Sigmoid colon (tissue), 4 donors: ENCODE measurements around the gene FANK1.

Source experiments
- EP300 ChIP-seq, 4 donors: sonication (generic); formaldehyde crosslinking; IDR thresholded peaks; one replicate each; pipeline ENCODE4 v1.6.1; 2017; ENCODE audit warnings: antibody characterized with exemption in 4 of 4
- POLR2A ChIP-seq, 2 donors: fragments of 450-650 bp; IDR thresholded peaks; one replicate each; pipeline ENCODE4 v1.6.1; 2016; ENCODE audit warnings: antibody characterized with exemption in 2 of 2, mild to moderate bottlenecking in 2 of 2, moderate library complexity in 2 of 2
- POLR2AphosphoS5 ChIP-seq, 4 donors: sonication (generic); formaldehyde crosslinking; IDR thresholded peaks; one replicate each; pipeline ENCODE4 v1.6.1; 2017; ENCODE audit warnings: antibody characterized with exemption in 4 of 4
- TF ChIP-seq, protein P1 (sequence below), 4 experiments: fragments of 450-650 bp in 3 of 4; fragments of 200-600 bp in 1 of 4; IDR thresholded peaks; one replicate each; pipeline ENCODE4 v1.5.1; 2016 to 2019; ENCODE audit warnings: antibody characterized with exemption in 4 of 4, mild to moderate bottlenecking in 3 of 4, moderate library complexity in 2 of 4

DNA sequence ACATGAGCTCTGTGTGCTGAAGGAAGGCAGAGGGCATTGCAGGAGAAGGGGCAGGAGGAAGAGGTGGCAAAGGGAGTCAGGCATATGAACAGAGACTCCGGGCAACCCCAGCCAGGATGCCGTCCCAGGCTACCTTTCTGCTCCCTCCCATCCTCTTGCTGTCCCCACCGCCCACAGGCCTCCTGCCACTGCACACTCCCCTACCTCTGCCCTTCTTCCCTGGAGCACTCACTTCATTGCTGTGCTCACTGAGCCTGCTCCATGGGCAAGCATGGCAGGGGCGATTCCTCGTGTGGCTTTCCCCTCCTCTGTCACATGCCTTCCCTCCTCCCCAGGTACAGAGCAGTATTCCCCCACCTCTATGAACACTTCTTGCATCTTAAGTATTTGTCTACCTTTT, 93.4 kb downstream of the FANK1 start:
- TF ChIP-seq, protein P1, sequence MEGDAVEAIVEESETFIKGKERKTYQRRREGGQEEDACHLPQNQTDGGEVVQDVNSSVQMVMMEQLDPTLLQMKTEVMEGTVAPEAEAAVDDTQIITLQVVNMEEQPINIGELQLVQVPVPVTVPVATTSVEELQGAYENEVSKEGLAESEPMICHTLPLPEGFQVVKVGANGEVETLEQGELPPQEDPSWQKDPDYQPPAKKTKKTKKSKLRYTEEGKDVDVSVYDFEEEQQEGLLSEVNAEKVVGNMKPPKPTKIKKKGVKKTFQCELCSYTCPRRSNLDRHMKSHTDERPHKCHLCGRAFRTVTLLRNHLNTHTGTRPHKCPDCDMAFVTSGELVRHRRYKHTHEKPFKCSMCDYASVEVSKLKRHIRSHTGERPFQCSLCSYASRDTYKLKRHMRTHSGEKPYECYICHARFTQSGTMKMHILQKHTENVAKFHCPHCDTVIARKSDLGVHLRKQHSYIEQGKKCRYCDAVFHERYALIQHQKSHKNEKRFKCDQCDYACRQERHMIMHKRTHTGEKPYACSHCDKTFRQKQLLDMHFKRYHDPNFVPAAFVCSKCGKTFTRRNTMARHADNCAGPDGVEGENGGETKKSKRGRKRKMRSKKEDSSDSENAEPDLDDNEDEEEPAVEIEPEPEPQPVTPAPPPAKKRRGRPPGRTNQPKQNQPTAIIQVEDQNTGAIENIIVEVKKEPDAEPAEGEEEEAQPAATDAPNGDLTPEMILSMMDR (IDR thresholded peaks at IDR 0.05), result no peak
- TF ChIP-seq EP300 (IDR thresholded peaks at IDR 0.05) (no peak), POLR2AphosphoS5 (IDR thresholded peaks at IDR 0.05) (no peak), POLR2A (IDR thresholded peaks at IDR 0.05) (no peak)
